Epithelial cell of proximal tubule (primary cell): ENCODE measurements around the gene RAD51D. TPM values are rescaled to one million over a fixed set of nuclear protein-coding genes. Genes with fewer than 3 reads are reported as not detected.

Experiments used
- DNase-seq: peaks from one replicate; pipeline ENCODE4 v3.0.0-alpha.2; 2011; ENCODE audit warnings: low read depth
- H3K4me3 ChIP-seq: 2 replicates; pipeline ENCODE4 v1.5.1; 2011; ENCODE audit warnings: low read depth, mild to moderate bottlenecking, low read length
- CTCF ChIP-seq: conservative IDR thresholded peaks from 2 replicates; pipeline ENCODE4 v1.5.1; 2012; ENCODE audit warnings: low read depth, mild to moderate bottlenecking, low read length
- total RNA-seq: library from RNA; depleted of rRNA; stranded (reverse); fragments of >200 nt; gene quantifications from 2 replicates; pipeline ENCODE4 v1.2.3, GENCODE V29; 2015

Gene RAD51D
- total RNA-seq, 1 donor from 2014 or later = 17.2 TPM

GRCh38 chr17:35056013-35056412 is 63.6 kb downstream of the RAD51D start:
- no peak overlapping the region for H3K4me3 ChIP-seq
- peak; percentile 75 for DNase-seq
- no peak for TF ChIP-seq CTCF

- no peak overlapping the region for H3K4me3 ChIP-seq
- no peak for DNase-seq
- TF ChIP-seq CTCF = no peak
Measured at GRCh38 chr17:35053204-35053603, 66.5 kb downstream of the RAD51D start.

GRCh38 chr17:35052780-35053179 is 66.9 kb downstream of the RAD51D start:
- no peak overlapping the region for H3K4me3 ChIP-seq
- DNase-seq = peak; percentile 51
- TF ChIP-seq CTCF = no peak

DNA sequence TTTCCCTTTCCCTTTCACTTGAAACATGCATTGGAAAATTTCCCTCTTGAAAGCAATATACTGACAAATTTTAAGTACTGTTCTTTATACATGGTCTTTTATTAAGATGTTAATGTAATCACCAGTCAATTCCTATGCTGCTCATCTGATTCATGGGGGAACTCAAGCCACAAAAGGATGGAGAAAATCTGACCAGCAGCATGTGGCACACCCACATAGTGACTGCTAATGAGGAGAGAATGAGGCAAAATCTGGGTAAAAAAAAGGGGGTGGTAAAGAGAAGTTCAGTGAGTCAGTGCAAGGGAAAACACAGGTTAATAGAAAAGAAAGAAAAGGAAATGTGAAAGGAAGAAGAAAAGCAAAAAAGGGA is 67.4 kb downstream of the RAD51D start:
- DNase-seq = no peak

DNA sequence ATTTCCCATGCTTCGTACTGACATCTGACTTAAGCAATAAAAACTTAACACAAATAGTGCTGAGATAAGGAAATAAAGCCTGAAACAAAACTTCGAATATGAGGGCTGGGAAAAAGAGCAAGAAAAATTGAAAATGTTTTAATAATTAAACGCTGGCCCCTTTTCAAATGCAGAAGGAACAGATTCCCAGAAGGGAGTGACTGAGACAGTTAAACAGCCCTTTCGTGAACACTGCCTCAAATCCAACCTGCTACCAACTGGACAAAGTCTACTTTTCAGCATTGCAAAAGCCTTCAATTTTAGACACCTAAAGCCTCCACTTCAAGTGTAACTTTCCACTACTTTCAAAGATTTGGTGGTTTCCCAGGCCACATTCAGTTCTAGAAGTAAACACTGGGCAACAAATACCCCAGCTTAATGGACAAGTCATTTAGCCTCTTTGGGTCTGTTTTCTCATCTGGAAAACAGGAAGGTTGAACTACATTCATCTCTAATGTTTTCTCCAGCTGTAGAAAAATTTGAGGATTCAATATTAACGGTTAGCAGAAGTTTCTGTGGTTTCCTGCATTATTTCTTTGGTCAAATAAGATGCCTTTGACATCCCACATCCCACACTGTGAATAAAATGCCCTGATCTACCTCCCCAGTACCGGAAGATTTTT is 68.0 kb downstream of the RAD51D start:
- no peak overlapping the region for H3K4me3 ChIP-seq
- peak; percentile 42 for DNase-seq
- TF ChIP-seq CTCF = no peak

More for the DNA sequence above, 67.4 kb downstream of the RAD51D start:
- TF ChIP-seq CTCF = no peak
- no peak overlapping the region for H3K4me3 ChIP-seq

- no peak overlapping the region for H3K4me3 ChIP-seq
Measured at GRCh38 chr17:35051183-35051578, 68.5 kb downstream of the RAD51D start.

More at GRCh38 chr17:35051183-35051578, 68.5 kb downstream of the RAD51D start:
- DNase-seq = no peak
- no peak for TF ChIP-seq CTCF
